IPS-NIHi7 (cell line): ENCODE measurements around the gene PRKN.
"Not testable (repeated sequence)": the region's sequence is repeated elsewhere in the genome, so short reads cannot be mapped to it uniquely, and the experiment has no call there.

Experiments
- DNase-seq: peaks from one replicate; pipeline ENCODE4 v3.0.0; 2012; ENCODE audit warnings: mixed read lengths; ENCODE audit errors: extremely low spot score

Gene PRKN

DNA sequence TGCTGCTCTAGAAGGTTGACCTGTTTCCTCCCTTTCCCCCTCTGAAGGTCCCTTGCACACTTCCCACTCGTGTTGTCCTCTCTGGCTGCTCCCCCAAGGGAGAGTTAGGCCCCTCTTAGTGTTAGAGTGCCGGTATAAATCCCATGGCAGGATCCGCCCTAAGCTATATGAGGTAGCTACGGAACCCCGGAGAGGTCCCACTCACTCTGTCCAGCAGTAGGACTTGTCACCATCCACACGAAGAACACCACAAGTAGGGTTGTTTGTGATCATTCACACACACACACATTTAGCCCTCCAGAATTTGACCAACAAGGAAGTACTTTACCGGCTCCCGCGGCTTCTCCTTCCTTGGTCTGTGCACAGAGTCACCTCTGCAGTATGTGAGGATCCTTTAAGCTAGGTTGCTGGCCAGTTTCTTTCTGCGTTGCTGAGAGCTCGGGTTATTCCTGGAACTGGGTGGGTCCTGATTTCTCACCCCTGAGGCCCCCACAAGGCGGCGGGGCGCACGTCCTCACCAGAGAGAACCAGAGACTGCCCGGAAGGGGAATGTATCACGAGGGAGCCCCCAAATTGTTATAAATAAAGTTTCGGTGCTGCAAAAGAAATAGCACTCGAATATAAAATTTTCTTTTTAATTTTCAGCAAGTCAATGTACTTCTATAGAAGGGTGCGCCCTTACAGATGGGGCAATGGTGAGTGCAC, 1412.9 kb downstream of the PRKN start:
- not testable (repeated sequence) for DNase-seq

DNA sequence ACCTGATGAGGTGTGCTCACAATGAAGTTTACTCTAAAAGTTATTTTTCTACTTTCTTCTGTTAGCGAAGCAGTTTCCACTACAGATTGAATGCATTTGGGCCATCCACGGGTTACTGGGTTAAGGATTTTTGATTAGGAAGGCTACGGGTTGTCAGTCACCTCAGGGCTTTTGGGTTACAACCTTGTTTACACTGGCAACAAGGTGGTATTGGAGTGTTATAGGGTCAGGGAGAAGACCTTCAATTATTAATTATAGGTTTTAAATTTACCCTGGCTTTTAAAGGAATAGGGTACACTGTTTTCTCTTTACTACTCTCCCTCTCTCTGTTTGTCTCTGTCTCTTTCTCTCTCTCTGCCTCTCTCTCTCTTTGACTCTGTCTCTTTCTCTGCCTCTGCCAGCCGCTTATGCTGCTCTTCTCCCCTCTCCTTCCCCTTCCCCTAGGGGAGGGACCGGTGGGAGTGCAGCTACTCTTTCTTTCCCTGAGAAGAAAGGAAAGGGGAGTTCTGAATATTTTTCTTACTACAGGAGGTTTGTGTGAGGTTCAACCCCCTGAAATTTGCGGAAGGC, 1413.5 kb downstream of the PRKN start:
- no peak for DNase-seq

DNA sequence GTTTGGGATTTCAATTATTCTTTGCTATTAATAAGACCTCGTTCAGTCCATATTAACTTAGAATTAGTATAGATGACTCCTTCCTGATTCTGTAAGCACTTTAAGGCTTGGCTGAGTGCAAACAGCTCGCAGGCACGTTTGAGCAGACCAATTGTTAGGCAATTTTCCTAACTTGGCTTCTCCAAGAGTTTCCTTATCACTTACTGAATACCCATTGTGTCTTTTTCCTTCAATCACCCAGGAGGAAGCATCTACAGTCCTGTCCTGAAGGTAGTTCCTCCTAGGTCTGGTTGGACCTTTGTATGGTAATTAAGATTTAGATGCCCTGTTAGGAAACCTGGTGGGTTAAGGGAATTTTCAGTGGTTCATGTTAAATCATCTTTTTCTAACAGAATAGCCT, 1414.1 kb downstream of the PRKN start:
- not testable (repeated sequence) for DNase-seq

DNA sequence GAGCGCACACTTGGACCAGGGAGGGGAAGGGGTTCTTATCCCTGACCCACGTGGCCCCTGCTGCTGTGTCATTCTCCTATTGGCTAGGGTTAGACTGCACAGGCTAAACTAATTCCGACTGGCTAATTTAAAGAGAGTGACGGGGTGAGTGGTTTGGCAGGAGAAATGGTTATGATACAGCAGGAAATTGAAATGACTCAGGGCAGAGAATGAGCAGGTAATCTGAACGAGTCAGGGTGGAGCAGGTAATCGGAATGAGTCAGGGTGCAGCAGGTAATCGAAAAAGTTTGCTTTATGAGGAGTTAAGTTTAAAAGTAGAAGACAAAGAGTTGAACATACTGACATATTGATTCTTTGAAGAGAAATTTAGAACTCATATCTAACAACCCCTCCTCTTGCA, 1417.8 kb downstream of the PRKN start:
- not testable (repeated sequence) for DNase-seq

GRCh38 chr6:161308075-161308655, 1419.4 kb downstream of the PRKN start:
- DNase-seq = no peak

GRCh38 chr6:161305860-161306259, 1421.7 kb downstream of the PRKN start:
- no peak for DNase-seq

DNA sequence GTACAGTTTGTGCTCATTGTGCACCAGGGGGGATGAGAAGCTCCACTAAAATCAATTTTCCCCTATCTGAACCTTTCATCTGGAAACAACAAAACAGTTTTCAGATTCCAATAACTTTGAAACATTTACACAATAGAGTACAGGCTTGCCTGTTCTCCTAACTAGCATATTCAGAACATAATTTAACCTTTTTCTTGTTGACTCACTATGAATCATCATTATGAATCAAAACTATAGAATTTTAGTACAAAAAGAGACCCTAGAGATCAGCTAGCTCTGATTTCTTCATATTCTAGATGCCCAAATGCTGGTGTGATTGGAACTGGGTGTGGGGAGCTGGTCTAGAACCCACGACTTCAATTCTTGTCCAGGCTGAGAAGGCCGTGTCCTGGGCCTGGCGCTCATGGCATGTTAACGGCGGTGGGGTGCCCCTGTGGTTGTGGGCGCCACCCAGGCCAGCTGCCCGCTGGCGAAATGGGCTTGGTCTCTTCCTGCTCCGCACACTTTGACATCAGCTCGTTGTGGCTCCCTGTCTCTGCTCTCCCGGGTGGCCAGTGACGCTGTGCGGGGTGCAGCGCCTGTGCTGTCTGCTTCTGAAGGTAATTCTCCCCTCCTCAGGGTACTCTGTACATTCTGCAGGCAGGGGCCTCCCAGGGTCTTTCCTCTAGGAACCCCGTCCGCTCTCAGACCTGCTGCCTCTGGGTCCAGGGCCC, 1423.8 kb downstream of the PRKN start:
- no peak for DNase-seq

DNA sequence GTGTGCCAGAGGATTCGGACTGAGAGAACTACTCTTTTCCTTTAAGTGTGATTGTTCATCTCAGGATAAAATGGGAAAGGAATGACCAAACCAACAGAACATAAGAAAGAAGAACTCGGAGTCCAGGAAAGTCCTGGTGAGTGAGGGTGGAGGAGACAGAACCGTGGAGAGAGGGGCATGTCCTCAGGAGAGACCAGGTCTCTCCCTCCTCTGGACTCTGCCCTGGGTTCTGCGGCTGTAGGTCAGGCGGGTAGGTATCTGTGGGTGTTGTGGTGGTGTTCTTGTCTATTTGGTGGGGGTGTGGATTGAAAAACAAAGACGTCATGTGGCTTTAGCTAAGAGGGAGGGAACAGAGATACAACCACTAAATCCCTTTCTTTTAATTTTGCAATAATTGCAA, 1424.6 kb downstream of the PRKN start:
- no peak for DNase-seq

GRCh38 chr6:161301338-161301737, 1426.2 kb downstream of the PRKN start:
- DNase-seq = no peak

GRCh38 chr6:161300823-161301222, 1426.7 kb downstream of the PRKN start:
- DNase-seq = no peak

- no peak for DNase-seq
Measured at GRCh38 chr6:161299726-161300125, 1427.8 kb downstream of the PRKN start.
